ENCODE measurements around the gene SPANXD.

SPANXD gene

GRCh38 chrX:141701072-141701471 is 2.5 kb upstream of the SPANXD start:
- no peak overlapping the region for H3K4me2 ChIP-seq (ENCODE audit: low read depth, low read length)
- TF ChIP-seq EZH2phosphoT487 (IDR thresholded peaks at IDR 0.05; ENCODE audit: low read length) (no peak), EZH2 (optimal IDR thresholded peaks at IDR 0.05; ENCODE audit: low read depth, low read length) (no peak)
- TF ChIP-seq, protein P1, sequence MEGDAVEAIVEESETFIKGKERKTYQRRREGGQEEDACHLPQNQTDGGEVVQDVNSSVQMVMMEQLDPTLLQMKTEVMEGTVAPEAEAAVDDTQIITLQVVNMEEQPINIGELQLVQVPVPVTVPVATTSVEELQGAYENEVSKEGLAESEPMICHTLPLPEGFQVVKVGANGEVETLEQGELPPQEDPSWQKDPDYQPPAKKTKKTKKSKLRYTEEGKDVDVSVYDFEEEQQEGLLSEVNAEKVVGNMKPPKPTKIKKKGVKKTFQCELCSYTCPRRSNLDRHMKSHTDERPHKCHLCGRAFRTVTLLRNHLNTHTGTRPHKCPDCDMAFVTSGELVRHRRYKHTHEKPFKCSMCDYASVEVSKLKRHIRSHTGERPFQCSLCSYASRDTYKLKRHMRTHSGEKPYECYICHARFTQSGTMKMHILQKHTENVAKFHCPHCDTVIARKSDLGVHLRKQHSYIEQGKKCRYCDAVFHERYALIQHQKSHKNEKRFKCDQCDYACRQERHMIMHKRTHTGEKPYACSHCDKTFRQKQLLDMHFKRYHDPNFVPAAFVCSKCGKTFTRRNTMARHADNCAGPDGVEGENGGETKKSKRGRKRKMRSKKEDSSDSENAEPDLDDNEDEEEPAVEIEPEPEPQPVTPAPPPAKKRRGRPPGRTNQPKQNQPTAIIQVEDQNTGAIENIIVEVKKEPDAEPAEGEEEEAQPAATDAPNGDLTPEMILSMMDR (IDR thresholded peaks at IDR 0.05; ENCODE audit: low read length) = no peak
- no peak overlapping the region for H3K27ac ChIP-seq (ENCODE audit: low read length)

GRCh38 chrX:141673946-141674345 is 24.6 kb downstream of the SPANXD start:
- no peaks in the 10 kb centered on the region for H3K36me3 ChIP-seq (replicated peaks; ENCODE audit: insufficient read depth, low read length)
- H3K9me2 ChIP-seq (replicated peaks; ENCODE audit: insufficient read depth, low read length) = no peaks in the 10 kb centered on the region
- no peak overlapping the region for H3K27ac ChIP-seq (ENCODE audit: low read length)
- no peaks in the 10 kb centered on the region for H3K4me1 ChIP-seq (ENCODE audit: low read length)
- no peaks in the 10 kb centered on the region for H3K9me3 ChIP-seq (replicated peaks; ENCODE audit: insufficient read depth, low read length)
- no peaks in the 10 kb centered on the region for H4K20me1 ChIP-seq (ENCODE audit: insufficient read depth, low read length)
- TF ChIP-seq EZH2phosphoT487 (IDR thresholded peaks at IDR 0.05; ENCODE audit: low read length) (no peak), EZH2 (optimal IDR thresholded peaks at IDR 0.05; ENCODE audit: low read depth, low read length) (no peak)
- H3K27me3 ChIP-seq (replicated peaks; ENCODE audit: insufficient read depth, low read length) = no peaks in the 10 kb centered on the region
- no peaks in the 10 kb centered on the region for H3K79me2 ChIP-seq (ENCODE audit: low read length)
- no peak overlapping the region for H2AFZ ChIP-seq (ENCODE audit: low read length)
- H3K4me2 ChIP-seq (ENCODE audit: low read depth, low read length) = no peak overlapping the region
- H3F3A ChIP-seq (ENCODE audit: insufficient read depth, low read length) = no peaks in the 10 kb centered on the region
- no peak overlapping the region for H3K9ac ChIP-seq (ENCODE audit: low read length)
- DNase-seq = no peak
- H3K4me3 ChIP-seq (ENCODE audit: low read length) = no peak overlapping the region

More at GRCh38 chrX:141701072-141701471, 2.5 kb upstream of the SPANXD start:
- no peak for DNase-seq
- H3F3A ChIP-seq (ENCODE audit: insufficient read depth, low read length) = no peaks in the 10 kb centered on the region
- no peaks in the 10 kb centered on the region for H3K9me2 ChIP-seq (replicated peaks; ENCODE audit: insufficient read depth, low read length)
- H2AFZ ChIP-seq (ENCODE audit: low read length) = no peak overlapping the region
- H3K9me3 ChIP-seq (replicated peaks; ENCODE audit: insufficient read depth, low read length) = no peaks in the 10 kb centered on the region
- H4K20me1 ChIP-seq (ENCODE audit: insufficient read depth, low read length) = no peaks in the 10 kb centered on the region
- no peaks in the 10 kb centered on the region for H3K36me3 ChIP-seq (replicated peaks; ENCODE audit: insufficient read depth, low read length)
- H3K79me2 ChIP-seq (ENCODE audit: low read length) = no peaks in the 10 kb centered on the region
- no peak overlapping the region for H3K9ac ChIP-seq (ENCODE audit: low read length)
- no peaks in the 10 kb centered on the region for H3K27me3 ChIP-seq (replicated peaks; ENCODE audit: insufficient read depth, low read length)
- H3K4me1 ChIP-seq (ENCODE audit: low read length) = no peaks in the 10 kb centered on the region
- H3K4me3 ChIP-seq (ENCODE audit: low read length) = no peak overlapping the region

- Histone ChIP-seq H2AFZ (ENCODE audit: low read length) (no peak overlapping the region), H3K4me3 (ENCODE audit: low read length) (no peak overlapping the region), H4K20me1 (ENCODE audit: insufficient read depth, low read length) (no peaks in the 10 kb centered on the region), H3K9ac (ENCODE audit: low read length) (no peak overlapping the region), H3K9me3 (replicated peaks; ENCODE audit: insufficient read depth, low read length) (no peaks in the 10 kb centered on the region), H3K27me3 (replicated peaks; ENCODE audit: insufficient read depth, low read length) (no peaks in the 10 kb centered on the region), H3K27ac (ENCODE audit: low read length) (no peak overlapping the region), H3F3A (ENCODE audit: insufficient read depth, low read length) (no peaks in the 10 kb centered on the region), H3K79me2 (ENCODE audit: low read length) (no peaks in the 10 kb centered on the region), H3K36me3 (replicated peaks; ENCODE audit: insufficient read depth, low read length) (no peaks in the 10 kb centered on the region), H3K4me1 (ENCODE audit: low read length) (no peaks in the 10 kb centered on the region), H3K4me2 (ENCODE audit: low read depth, low read length) (no peak overlapping the region), H3K9me2 (replicated peaks; ENCODE audit: insufficient read depth, low read length) (no peaks in the 10 kb centered on the region)
- TF ChIP-seq EZH2phosphoT487 (IDR thresholded peaks at IDR 0.05; ENCODE audit: low read length) = no peak
- TF ChIP-seq, protein P1 (IDR thresholded peaks at IDR 0.05; ENCODE audit: low read length) = no peak
- no peak for TF ChIP-seq EZH2 (optimal IDR thresholded peaks at IDR 0.05; ENCODE audit: low read depth, low read length)
- DNase-seq = no peak
These were observed 28.9 kb downstream of the SPANXD start for GRCh38 chrX:141669689-141670088.

DNA sequence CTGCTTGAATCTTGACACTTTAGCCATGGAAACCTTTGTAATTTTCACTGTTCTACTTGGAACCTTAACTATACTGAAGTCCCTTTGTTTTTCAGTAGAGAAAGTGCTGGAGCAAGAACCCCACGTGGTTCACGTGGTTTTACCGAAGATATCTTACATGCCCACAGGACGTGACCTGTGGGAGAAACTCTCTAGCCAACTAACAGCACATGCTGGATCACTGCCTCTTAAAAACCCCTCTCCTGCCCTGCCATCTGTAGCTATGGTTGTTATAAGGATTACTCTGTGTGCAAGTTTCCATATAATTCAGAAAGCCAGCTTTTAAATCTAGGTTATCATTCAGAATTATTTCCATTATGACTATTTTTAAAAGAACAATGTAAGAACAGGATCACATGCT is 30.2 kb downstream of the SPANXD start:
- DNase-seq = no peak
- Histone ChIP-seq H3K79me2 (ENCODE audit: low read length) (no peaks in the 10 kb centered on the region), H3K4me3 (ENCODE audit: low read length) (no peak overlapping the region), H3K27ac (ENCODE audit: low read length) (no peak overlapping the region), H3F3A (ENCODE audit: insufficient read depth, low read length) (no peaks in the 10 kb centered on the region), H3K27me3 (replicated peaks; ENCODE audit: insufficient read depth, low read length) (no peaks in the 10 kb centered on the region), H3K9ac (ENCODE audit: low read length) (no peak overlapping the region), H3K36me3 (replicated peaks; ENCODE audit: insufficient read depth, low read length) (no peaks in the 10 kb centered on the region), H4K20me1 (ENCODE audit: insufficient read depth, low read length) (no peaks in the 10 kb centered on the region), H3K9me3 (replicated peaks; ENCODE audit: insufficient read depth, low read length) (no peaks in the 10 kb centered on the region), H2AFZ (ENCODE audit: low read length) (no peak overlapping the region), H3K4me2 (ENCODE audit: low read depth, low read length) (no peak overlapping the region), H3K9me2 (replicated peaks; ENCODE audit: insufficient read depth, low read length) (no peaks in the 10 kb centered on the region), H3K4me1 (ENCODE audit: low read length) (no peaks in the 10 kb centered on the region)
- TF ChIP-seq EZH2 (optimal IDR thresholded peaks at IDR 0.05; ENCODE audit: low read depth, low read length) = no peak
- TF ChIP-seq, protein P1 (IDR thresholded peaks at IDR 0.05; ENCODE audit: low read length) = no peak
- TF ChIP-seq EZH2phosphoT487 (IDR thresholded peaks at IDR 0.05; ENCODE audit: low read length) = no peak

All from MM.1S (cell line).